NCI-H774 (cell line): ENCODE measurements around the gene RPTOR.
"Not testable (repeated sequence)": the region's sequence is repeated elsewhere in the genome, so short reads cannot be mapped to it uniquely, and the experiment has no call there.

Experiments
- DNase-seq: peaks from one replicate; lab custom pipeline; 2025; lab: John Stamatoyannopoulos, UW

RPTOR gene

GRCh38 chr17:80513201-80513600 is 31.4 kb upstream of the RPTOR start:
- no peak for DNase-seq

DNA sequence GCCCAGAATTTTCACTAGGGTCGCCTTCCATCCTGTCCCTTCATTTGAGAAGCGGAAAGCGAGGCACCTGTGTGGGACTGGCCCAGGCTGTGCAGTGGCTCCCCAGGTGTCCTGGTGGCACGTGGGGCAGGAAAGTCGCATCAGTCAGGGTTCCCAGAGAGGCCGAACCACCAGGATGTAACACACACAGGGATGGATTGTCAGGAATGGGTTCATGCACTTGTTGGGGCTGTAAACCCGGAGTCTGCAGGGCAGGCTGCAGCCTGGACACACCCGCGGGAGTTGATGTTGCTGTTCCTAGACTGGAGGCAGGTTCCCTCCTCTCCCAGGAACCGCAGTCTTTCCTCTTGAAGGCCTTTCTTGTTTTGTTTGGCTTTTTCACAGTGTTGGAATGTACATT is 30.7 kb upstream of the RPTOR start:
- no peak for DNase-seq

DNA sequence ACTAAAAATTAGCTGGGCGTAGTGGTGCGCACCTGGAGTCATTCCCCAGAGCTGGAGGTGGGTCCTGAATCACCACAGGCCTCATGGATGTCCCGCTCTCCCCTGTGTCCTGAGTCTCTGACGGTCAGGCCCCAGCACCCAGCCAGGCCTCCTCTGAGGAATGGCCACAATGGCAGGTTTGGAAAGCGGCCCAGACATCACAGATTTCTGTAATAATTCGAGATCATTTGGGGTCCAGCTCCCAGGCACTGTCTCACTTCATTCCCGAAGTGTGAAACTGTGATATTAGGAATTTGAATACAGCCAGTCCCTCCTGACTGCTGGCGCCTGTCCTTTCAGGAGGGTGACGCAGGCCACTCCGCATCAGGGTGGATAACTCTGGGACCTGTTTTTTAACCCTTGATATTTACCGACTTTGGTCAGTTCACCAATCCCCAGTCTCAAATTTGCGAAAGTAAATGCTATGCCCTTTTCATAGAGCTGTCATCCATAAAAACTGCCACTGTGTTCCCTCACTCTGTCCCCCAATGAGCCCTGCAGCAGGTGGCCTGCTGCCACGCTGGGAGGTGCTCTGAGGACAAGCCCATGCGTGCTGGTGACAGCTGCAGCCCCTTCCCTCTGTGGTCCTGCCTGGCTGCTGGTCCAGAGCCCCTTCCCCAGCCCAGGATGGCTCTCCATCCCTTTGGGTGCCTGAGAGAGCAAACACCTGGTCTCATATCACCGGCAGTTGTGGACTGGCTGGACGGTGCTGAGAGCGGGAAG is 28.3 kb upstream of the RPTOR start:
- DNase-seq = no peak

DNA sequence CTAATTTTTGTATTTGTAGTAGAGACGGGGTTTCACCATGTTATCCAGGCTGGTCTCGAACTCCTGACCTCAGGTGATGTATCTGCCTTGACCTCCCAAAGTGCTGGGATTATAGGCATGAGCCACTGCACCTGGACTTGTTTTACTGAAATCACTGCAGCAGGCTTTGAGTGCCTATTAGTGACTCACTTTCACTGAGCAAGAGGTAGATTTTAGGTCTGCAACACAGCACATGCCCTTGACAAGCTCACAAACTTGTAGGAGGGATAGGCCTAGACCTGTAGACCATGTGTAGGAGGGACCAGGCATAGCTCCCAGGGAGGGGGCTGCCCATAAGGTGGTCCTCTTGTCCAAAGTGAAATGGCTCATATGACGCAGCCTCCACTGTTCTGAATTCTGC is 27.0 kb upstream of the RPTOR start:
- DNase-seq = no peak

DNA sequence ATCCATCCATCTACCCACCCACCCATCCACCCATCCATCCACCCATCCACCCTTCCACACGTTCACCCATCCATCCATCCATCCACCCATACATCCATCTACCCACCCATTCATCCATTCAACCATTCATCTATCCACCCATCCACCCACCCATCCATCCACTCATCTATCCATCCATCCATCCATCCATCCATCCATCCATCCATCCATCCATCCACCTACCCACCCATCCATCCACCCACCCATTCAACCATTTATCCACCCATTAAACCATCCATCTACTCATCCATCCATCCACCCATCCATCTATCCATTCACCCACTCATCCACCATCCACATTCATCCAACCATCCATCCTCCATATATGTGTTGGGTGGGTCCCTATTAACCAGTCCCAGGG is 26.2 kb upstream of the RPTOR start:
- DNase-seq = no peak

DNA sequence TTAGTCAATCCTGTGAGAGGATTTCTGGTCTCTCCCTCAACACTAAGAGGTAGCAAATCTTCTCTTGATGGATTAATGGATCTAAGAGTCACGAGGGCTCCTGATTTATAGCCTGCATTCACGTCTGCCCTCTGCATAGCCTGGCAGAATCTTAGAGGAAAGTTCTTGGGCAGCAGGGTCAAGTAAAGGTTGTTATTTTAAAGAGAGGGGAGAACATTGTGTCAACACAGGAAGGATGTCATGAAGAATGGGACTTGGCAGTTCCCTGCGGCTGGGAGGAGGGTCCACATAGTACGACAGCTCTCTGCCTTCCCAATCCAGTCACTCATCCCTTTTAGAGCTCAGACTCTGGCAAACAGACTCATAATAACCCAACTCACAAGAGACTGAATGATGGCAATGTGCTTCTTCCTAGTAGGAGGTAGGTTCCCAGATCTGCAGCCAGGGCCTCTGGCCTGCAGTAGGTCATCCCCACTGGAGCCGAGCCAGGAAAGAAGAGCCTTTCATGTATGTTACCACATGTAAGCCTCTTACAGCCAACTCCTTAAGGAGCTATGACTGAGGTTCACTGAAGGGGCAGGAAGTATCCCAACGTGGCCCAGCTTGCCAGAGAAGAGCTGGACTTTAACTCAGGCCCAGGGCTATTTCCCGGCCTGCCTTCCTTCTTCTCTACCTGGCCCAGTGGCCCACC is 25.4 kb upstream of the RPTOR start:
- DNase-seq = no peak

DNA sequence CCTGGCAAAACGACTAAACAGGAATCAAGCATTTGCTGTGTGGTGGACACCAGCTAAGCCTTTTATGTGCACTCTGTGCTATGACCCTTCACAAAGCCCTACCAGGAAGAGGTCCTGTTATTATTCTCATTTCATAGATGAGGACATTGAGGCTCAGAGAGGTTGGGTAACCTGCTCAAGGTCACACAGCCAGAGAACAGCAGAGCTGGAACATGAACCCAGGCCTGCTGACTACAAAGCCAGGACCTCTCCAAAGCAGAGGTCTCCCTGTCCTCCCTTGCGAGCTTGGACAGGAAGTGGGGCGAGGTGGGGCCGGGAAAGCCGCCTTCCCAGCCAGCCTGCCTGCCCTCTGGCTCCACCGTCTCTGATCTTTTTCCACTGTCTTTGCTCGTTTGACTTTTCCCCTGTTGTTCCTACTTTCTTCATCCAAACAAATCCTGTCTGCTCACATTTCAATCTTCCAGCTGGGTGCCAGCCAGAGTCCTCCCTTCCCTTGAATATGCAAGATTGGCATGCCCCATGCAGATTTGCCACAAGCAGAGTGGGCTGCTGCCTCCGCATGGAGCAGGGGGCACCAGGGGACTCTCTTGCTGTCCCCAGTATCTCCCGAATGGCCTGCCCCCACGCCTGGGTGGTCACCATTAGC is 23.7 kb upstream of the RPTOR start:
- no peak for DNase-seq

- DNase-seq = no peak
Measured at GRCh38 chr17:80523054-80523744, 21.4 kb upstream of the RPTOR start.

GRCh38 chr17:80523956-80524712 is 20.5 kb upstream of the RPTOR start:
- DNase-seq = no peak

- DNase-seq = no peak
Measured at GRCh38 chr17:80526116-80526910, 18.3 kb upstream of the RPTOR start.

- DNase-seq = no peak
Measured at GRCh38 chr17:80527016-80527645, 17.5 kb upstream of the RPTOR start.

GRCh38 chr17:80528536-80528935 is 16.1 kb upstream of the RPTOR start:
- DNase-seq = no peak

GRCh38 chr17:80529104-80529903 is 15.3 kb upstream of the RPTOR start:
- DNase-seq = no peak

GRCh38 chr17:80529904-80530292 is 14.7 kb upstream of the RPTOR start:
- DNase-seq = no peak

GRCh38 chr17:80531400-80531799 is 13.2 kb upstream of the RPTOR start:
- DNase-seq = no peak

DNA sequence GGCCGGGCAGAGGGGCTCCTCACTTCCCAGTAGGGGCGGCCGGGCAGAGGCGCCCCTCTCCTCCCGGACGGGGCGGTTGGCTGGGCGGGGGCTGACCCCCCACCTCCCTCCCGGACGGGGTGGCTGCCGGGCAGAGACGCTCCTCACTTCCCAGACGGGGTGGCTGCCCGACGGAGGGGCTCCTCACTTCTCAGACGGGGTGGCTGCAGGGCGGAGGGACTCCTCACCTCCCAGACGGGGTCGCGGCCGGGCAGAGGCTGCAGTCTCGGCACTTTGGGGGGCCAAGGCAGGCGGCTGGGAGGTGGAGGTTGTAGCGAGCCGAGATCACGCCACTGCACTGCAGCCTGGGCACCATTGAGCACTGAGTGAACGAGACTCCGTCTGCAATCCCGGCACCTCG is 7.3 kb upstream of the RPTOR start:
- DNase-seq = not testable (repeated sequence)

GRCh38 chr17:80538484-80538883 is 6.2 kb upstream of the RPTOR start:
- DNase-seq = no peak

GRCh38 chr17:80539022-80539641 is 5.5 kb upstream of the RPTOR start:
- DNase-seq = no peak

DNA sequence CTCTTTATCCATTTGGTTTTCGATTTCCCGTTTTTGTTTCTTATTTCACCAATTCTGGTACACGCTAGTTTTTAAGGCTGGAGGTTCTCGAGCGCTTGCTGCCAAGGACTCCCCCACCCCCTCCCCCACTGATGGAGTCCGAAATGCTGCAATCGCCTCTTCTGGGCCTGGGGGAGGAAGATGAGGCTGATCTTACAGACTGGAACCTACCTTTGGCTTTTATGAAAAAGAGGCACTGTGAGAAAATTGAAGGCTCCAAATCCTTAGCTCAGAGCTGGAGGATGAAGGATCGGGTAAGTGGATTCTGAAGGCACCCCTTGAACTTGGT is 825 bp downstream of the RPTOR start:
- no peak for DNase-seq
